ENCODE results near the gene EIF4G3. TPM values are rescaled to one million over a fixed set of nuclear protein-coding genes. Genes with fewer than 3 reads are reported as not detected.

Gene EIF4G3
- polyA plus RNA-seq, 1 donor (not counting 4 experiments of a cell fraction or from before 2014, with no cell fraction given): 44.6 TPM

DNA sequence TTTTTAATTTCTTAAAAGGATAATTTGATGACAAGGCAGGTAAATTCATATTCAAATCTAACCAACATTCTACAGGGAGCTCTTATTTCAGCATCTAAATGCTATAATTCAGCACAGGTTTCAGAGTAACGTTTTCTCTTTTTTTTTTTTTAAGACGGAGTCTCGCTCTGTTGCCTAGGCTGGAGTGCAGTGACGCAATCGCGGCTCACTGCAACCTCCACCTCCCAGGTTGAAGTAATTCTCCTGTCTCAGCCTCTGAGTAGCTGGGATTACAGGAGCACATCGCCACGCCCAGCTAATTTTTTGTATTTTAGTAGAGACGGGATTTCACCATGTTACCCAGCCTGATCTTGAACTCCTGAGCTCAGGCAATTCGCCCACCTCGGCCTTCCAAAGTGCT, 66.5 kb downstream of the EIF4G3 start:
- H3K4me3 ChIP-seq (ENCODE audit: control insufficient read depth in 2 of 3, extremely low read depth in 1 of 3, insufficient read depth in 2 of 3, low read depth in 1 of 3, low read length in 3 of 3): no peak overlapping the region
- no peaks in the 10 kb centered on the region for H3K27me3 ChIP-seq (ENCODE audit: control insufficient read depth, extremely low read depth, insufficient read depth, low read length)
- H3K9me3 ChIP-seq (ENCODE audit: control insufficient read depth, low read depth, low read length): no peaks in the 10 kb centered on the region
- TF ChIP-seq EZH2 (IDR thresholded peaks at IDR 0.05; ENCODE audit: low read length) (no peak), CTCF (optimal IDR thresholded peaks at IDR 0.05 in 1 of 3, IDR thresholded peaks at IDR 0.05 in 1 of 3, conservative IDR thresholded peaks at IDR 0.05 in 1 of 3; ENCODE audit: extremely low read depth in 1 of 3, insufficient read depth in 2 of 3, low read length in 3 of 3) (no peak)
- no peaks in the 10 kb centered on the region for H3K4me1 ChIP-seq (ENCODE audit: control insufficient read depth, extremely low read depth, insufficient read depth, low read length)
- no peak overlapping the region for H2AFZ ChIP-seq (ENCODE audit: control insufficient read depth, low read length)
- FAIRE-seq (no peak), DNase-seq (ENCODE audit: low read depth, low spot score) (no peak)
- no peak overlapping the region for H3K27ac ChIP-seq (ENCODE audit: control insufficient read depth, insufficient read depth, low read length)
- H3K79me2 ChIP-seq (ENCODE audit: control insufficient read depth, insufficient read depth, low read length): no peaks in the 10 kb centered on the region
- H4K20me1 ChIP-seq (ENCODE audit: control insufficient read depth, extremely low read depth, insufficient read depth, low read length): no peaks in the 10 kb centered on the region
- dilution Hi-C loops (cut with MboI; ENCODE audit: extremely low pct_ligation_motif_present, low sequenced_read_pairs): no loop called here
- H3K9ac ChIP-seq (ENCODE audit: control insufficient read depth, extremely low read depth, insufficient read depth, low read length): no peak overlapping the region
- H3K36me3 ChIP-seq (ENCODE audit: control insufficient read depth in 2 of 2, extremely low read depth in 1 of 2, insufficient read depth in 2 of 2, low read length in 2 of 2): peaks cover 2 to 4% of the 10 kb centered on the region in 2 experiments
- no peak overlapping the region for H3K4me2 ChIP-seq (ENCODE audit: control insufficient read depth, extremely low read depth, insufficient read depth, low read depth, low read length)
- H3K9me1 ChIP-seq (ENCODE audit: control insufficient read depth, extremely low read depth, insufficient read depth, low read length): no peaks in the 10 kb centered on the region

- H3K4me1 ChIP-seq (ENCODE audit: control insufficient read depth, extremely low read depth, insufficient read depth, low read length): no peaks in the 10 kb centered on the region
- no peak for TF ChIP-seq CTCF (optimal IDR thresholded peaks at IDR 0.05 in 1 of 3, IDR thresholded peaks at IDR 0.05 in 1 of 3, conservative IDR thresholded peaks at IDR 0.05 in 1 of 3; ENCODE audit: extremely low read depth in 1 of 3, insufficient read depth in 2 of 3, low read length in 3 of 3)
- no peak for TF ChIP-seq EZH2 (IDR thresholded peaks at IDR 0.05; ENCODE audit: low read length)
- H3K4me3 ChIP-seq (ENCODE audit: control insufficient read depth in 2 of 3, extremely low read depth in 1 of 3, insufficient read depth in 2 of 3, low read depth in 1 of 3, low read length in 3 of 3): no peak overlapping the region
- H3K79me2 ChIP-seq (ENCODE audit: control insufficient read depth, insufficient read depth, low read length): no peaks in the 10 kb centered on the region
- H3K9me1 ChIP-seq (ENCODE audit: control insufficient read depth, extremely low read depth, insufficient read depth, low read length): no peaks in the 10 kb centered on the region
- no peaks in the 10 kb centered on the region for H4K20me1 ChIP-seq (ENCODE audit: control insufficient read depth, extremely low read depth, insufficient read depth, low read length)
- no peak overlapping the region for H2AFZ ChIP-seq (ENCODE audit: control insufficient read depth, low read length)
- H3K27me3 ChIP-seq (ENCODE audit: control insufficient read depth, extremely low read depth, insufficient read depth, low read length): no peaks in the 10 kb centered on the region
- dilution Hi-C loops (cut with MboI; ENCODE audit: extremely low pct_ligation_motif_present, low sequenced_read_pairs): no loop called here
- H3K9me3 ChIP-seq (ENCODE audit: control insufficient read depth, low read depth, low read length): no peaks in the 10 kb centered on the region
- no peak for DNase-seq (ENCODE audit: low read depth, low spot score)
- H3K27ac ChIP-seq (ENCODE audit: control insufficient read depth, insufficient read depth, low read length): no peak overlapping the region
- H3K4me2 ChIP-seq (ENCODE audit: control insufficient read depth, extremely low read depth, insufficient read depth, low read depth, low read length): no peak overlapping the region
- FAIRE-seq: no peak
- no peak overlapping the region for H3K9ac ChIP-seq (ENCODE audit: control insufficient read depth, extremely low read depth, insufficient read depth, low read length)
- peaks cover 2 to 4% of the 10 kb centered on the region in 2 experiments for H3K36me3 ChIP-seq (ENCODE audit: control insufficient read depth in 2 of 2, extremely low read depth in 1 of 2, insufficient read depth in 2 of 2, low read length in 2 of 2)
Measured at GRCh38 chr1:21106709-21107108, 70.0 kb downstream of the EIF4G3 start.
